Upper lobe of left lung (tissue), 6 donors: ENCODE results near the gene SYNPR. TPM values are rescaled to one million over a fixed set of nuclear protein-coding genes. Genes with fewer than 3 reads are reported as not detected.
A peak's percentile ranks its signal among the peaks of the same experiment; 100 is the strongest.

Experiments used
- ATAC-seq, 2 donors: fragments of 200-7000 bp; cut with Tn5 transposase; one replicate each; pipeline ENCODE4 v1.9.1; 2022; ENCODE audit warnings: mild to moderate bottlenecking in 2 of 2, moderate library complexity in 2 of 2; ENCODE audit not compliant: low FRiP score in 2 of 2
- DNase-seq, 2 donors: peaks; one replicate each; pipeline ENCODE4 v3.0.0-alpha.2; 2019 to 2020
- H3K27ac ChIP-seq, 4 donors: fragments of 200-600 bp; sonication (generic); one replicate each; pipeline ENCODE4 v1.5.1; 2016 to 2019
- H3K27me3 ChIP-seq, 4 donors: fragments of 200-600 bp; sonication (generic); one replicate each; pipeline ENCODE4 v1.5.1; 2017 to 2019
- H3K36me3 ChIP-seq, 4 donors: fragments of 200-600 bp; sonication (generic); one replicate each; pipeline ENCODE4 v1.5.1; 2016 to 2019
- H3K4me1 ChIP-seq, 4 donors: fragments of 200-600 bp; sonication (generic); one replicate each; pipeline ENCODE4 v1.5.1; 2018 to 2019
- H3K4me3 ChIP-seq, 4 donors: fragments of 200-600 bp; sonication (generic); one replicate each; pipeline ENCODE4 v1.5.1; 2017 to 2019; ENCODE audit warnings: mild to moderate bottlenecking in 2 of 4, moderate library complexity in 1 of 4
- H3K9me3 ChIP-seq, 4 donors: fragments of 200-600 bp; sonication (generic); one replicate each; pipeline ENCODE4 v1.5.1; 2018 to 2019
- EP300 ChIP-seq, 4 donors: sonication (generic); formaldehyde crosslinking; IDR thresholded peaks; one replicate each; pipeline ENCODE4 v1.5.1; 2017; ENCODE audit warnings: antibody characterized with exemption in 4 of 4, control low read depth in 2 of 4
- POLR2A ChIP-seq, 4 donors: fragments of 450-650 bp; IDR thresholded peaks; one replicate each; pipeline ENCODE4 v1.5.1; 2016 to 2017; ENCODE audit warnings: antibody characterized with exemption in 4 of 4, mild to moderate bottlenecking in 2 of 4
- POLR2AphosphoS5 ChIP-seq, 2 donors: sonication (generic); formaldehyde crosslinking; IDR thresholded peaks; one replicate each; pipeline ENCODE4 v1.5.1; 2017; ENCODE audit warnings: antibody characterized with exemption in 2 of 2
- WGBS, 2 donors: methylation state at CpG; one replicate each; pipeline ENCODE4 v1.1.5; 2017 to 2018; 5-methylcytosine and 5-hydroxymethylcytosine counted together
- total RNA-seq, 6 donors: library from RNA; depleted of rRNA in 4 of 6; stranded (reverse); fragments of >200 nt in 4 of 6; gene quantifications; one replicate each; pipeline versions ENCODE4 v1.1.0 to v1.2.1, GENCODE V29; 2016 to 2021
- TF ChIP-seq, protein P1 (sequence below), 6 experiments: fragments of 450-650 bp in 4 of 6; fragments of 200-600 bp in 2 of 6; sonication (generic) in 2 of 6; IDR thresholded peaks; one replicate each; pipeline ENCODE4 v1.5.1; 2016 to 2019; ENCODE audit warnings: antibody characterized with exemption in 6 of 6
- donor health status: DM: no; HTN: no; CAD: no; lungs with moderate emphysema.
- donor health status: DM: no; HTN: yes; CAD: no; lungs with severe emphysema.

The SYNPR gene
- total RNA-seq, 6 donors from 2014 or later, result not detected

DNA sequence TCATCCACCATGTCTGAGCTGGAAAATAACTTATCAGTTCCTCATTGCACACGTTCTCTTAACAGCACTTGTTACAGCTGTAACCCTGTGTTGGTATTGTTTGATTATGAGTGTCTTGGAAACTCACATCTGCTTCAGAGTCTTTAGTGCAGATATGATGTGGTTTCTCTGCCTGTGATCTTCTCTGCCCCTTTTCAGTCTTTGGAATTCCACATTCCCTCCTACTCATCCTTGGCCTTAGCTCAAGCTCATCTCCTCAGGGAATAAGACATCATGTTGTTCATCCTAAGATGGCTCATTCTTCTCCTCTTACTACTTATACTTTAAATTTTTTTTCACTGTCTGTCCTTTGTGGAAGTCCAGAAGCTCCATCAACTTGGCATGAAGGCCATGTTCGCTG is 77.7 kb downstream of the SYNPR start:
- no peaks in the 10 kb centered on the region for H3K4me1 ChIP-seq
- WGBS, 2 donors, result 61 to 69% methylated on average over 2 of the region's 2 CpGs
- no peak for TF ChIP-seq EP300 (IDR thresholded peaks at IDR 0.05)
- TF ChIP-seq POLR2AphosphoS5 (IDR thresholded peaks at IDR 0.05), result no peak
- TF ChIP-seq, protein P1, sequence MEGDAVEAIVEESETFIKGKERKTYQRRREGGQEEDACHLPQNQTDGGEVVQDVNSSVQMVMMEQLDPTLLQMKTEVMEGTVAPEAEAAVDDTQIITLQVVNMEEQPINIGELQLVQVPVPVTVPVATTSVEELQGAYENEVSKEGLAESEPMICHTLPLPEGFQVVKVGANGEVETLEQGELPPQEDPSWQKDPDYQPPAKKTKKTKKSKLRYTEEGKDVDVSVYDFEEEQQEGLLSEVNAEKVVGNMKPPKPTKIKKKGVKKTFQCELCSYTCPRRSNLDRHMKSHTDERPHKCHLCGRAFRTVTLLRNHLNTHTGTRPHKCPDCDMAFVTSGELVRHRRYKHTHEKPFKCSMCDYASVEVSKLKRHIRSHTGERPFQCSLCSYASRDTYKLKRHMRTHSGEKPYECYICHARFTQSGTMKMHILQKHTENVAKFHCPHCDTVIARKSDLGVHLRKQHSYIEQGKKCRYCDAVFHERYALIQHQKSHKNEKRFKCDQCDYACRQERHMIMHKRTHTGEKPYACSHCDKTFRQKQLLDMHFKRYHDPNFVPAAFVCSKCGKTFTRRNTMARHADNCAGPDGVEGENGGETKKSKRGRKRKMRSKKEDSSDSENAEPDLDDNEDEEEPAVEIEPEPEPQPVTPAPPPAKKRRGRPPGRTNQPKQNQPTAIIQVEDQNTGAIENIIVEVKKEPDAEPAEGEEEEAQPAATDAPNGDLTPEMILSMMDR (IDR thresholded peaks at IDR 0.05), result no peak
- no peak for TF ChIP-seq POLR2A (IDR thresholded peaks at IDR 0.05)
- ATAC-seq, result peak in 1 of 2 donors; percentile 62
- no peak overlapping the region for H3K27ac ChIP-seq
- H3K36me3 ChIP-seq, result no peaks in the 10 kb centered on the region
- DNase-seq, result no peak
- H3K4me3 ChIP-seq, result no peak overlapping the region
- H3K9me3 ChIP-seq, result no peaks in the 10 kb centered on the region
- no peaks in the 10 kb centered on the region for H3K27me3 ChIP-seq

DNA sequence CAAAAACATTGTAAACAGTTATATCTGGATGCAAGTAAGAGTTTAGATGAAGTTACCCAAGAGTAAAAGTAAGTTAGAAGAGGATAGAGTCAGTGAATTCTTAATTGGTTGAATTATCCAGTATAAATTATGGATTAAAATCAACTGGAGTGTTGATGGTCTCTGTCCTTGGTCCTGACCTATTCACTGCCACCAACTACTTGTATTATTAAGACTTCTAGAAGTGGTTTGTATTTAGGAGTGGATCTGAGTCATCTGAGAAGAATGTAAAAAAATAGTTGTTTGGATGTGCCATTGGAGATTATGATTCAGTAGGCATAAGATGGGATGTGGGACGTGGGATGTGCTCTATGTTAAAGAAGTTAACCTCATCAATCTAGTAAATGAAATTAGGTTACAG is 86.4 kb downstream of the SYNPR start:
- H3K27ac ChIP-seq, result no peak overlapping the region
- H3K27me3 ChIP-seq, result no peaks in the 10 kb centered on the region
- ATAC-seq (no peak), DNase-seq (no peak)
- 0 to 20% methylated on average over 1 of the region's 1 CpG for WGBS, 2 donors
- no peak overlapping the region for H3K4me3 ChIP-seq
- H3K9me3 ChIP-seq, result no peaks in the 10 kb centered on the region
- H3K36me3 ChIP-seq, result no peaks in the 10 kb centered on the region
- no peaks in the 10 kb centered on the region for H3K4me1 ChIP-seq
- no peak for TF ChIP-seq POLR2AphosphoS5 (IDR thresholded peaks at IDR 0.05)
- TF ChIP-seq EP300 (IDR thresholded peaks at IDR 0.05), result no peak
- TF ChIP-seq POLR2A (IDR thresholded peaks at IDR 0.05), result no peak
- TF ChIP-seq, protein P1 (IDR thresholded peaks at IDR 0.05), result no peak

DNA sequence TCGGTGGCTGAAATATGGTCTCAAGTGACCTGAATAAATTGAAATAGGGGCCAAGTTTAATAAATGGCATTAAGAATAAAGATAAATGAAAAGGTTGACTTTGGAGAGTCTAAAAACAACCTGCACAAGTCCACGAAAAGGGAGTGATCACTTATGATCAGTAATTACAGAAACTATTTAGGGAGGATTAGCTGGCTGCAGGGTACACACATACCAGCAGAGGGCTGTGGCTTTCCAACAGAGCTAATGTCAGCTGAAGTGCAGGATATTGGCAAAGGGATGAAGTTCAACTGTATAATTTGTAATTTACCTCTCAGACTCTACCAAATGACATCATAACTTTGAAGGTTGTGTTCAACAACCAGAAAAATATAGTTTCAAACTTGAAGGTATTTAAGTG is 86.8 kb downstream of the SYNPR start:
- TF ChIP-seq, protein P1 (IDR thresholded peaks at IDR 0.05), result peak in 2 of 6 experiments; percentile 6 to 12
- no peak for TF ChIP-seq EP300 (IDR thresholded peaks at IDR 0.05)
- ATAC-seq, result no peak
- WGBS, 2 donors, result 69 to 78% methylated on average over 2 of the region's 2 CpGs

DNA sequence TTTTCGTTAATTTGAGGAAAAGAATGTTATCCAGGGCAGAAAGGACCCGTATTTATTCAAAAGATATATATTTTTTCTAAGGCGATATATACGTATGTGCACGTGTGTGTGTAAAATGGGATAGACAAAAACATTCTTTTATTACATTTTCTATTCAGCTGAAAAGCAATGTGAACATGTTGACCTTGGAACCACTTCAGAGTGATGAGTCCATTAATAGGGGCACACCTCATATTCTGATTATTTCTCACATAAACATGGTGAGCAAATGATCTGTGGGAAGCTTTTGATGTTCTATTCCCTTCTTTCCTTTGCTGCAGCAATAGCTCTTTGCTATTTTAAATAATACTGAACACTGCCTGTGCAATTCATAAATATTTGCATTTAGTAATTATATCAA is 87.6 kb downstream of the SYNPR start:
- Histone ChIP-seq H3K27ac (no peak overlapping the region), H3K4me1 (no peaks in the 10 kb centered on the region), H3K27me3 (no peaks in the 10 kb centered on the region), H3K36me3 (no peaks in the 10 kb centered on the region), H3K4me3 (no peak overlapping the region), H3K9me3 (no peaks in the 10 kb centered on the region)
- WGBS, 2 donors, result 66 to 77% methylated on average over 5 of the region's 5 CpGs
- no peak for DNase-seq
- no peak for ATAC-seq
- TF ChIP-seq, protein P1 (IDR thresholded peaks at IDR 0.05), result no peak
- TF ChIP-seq POLR2AphosphoS5 (IDR thresholded peaks at IDR 0.05), result no peak
- no peak for TF ChIP-seq POLR2A (IDR thresholded peaks at IDR 0.05)
- TF ChIP-seq EP300 (IDR thresholded peaks at IDR 0.05), result no peak

More for the DNA sequence above, 86.8 kb downstream of the SYNPR start:
- Histone ChIP-seq H3K4me3 (no peak overlapping the region), H3K4me1 (no peaks in the 10 kb centered on the region), H3K27ac (no peak overlapping the region), H3K9me3 (no peaks in the 10 kb centered on the region), H3K36me3 (no peaks in the 10 kb centered on the region), H3K27me3 (no peaks in the 10 kb centered on the region)
- DNase-seq, result no peak

DNA sequence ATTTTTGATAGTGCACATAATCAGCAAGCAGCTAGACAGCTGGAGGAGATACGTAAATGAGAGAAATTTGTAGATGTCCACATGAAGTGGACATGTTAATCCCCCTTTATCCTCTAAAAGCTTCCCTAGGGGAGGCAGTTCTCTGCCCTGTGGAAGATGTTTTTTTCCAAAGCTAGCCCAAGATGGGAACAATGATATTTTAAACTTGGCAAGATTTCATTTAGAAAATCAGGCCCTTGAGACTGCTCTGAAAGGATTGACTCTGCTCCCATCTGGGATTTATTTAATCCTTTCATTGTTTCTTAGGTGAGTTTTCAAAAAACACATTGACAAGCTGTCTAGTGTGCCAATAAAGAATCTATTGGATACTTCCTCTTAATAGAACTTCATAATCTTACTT is 92.0 kb downstream of the SYNPR start:
- DNase-seq (no peak), ATAC-seq (no peak)
- Histone ChIP-seq H3K27me3 (no peaks in the 10 kb centered on the region), H3K27ac (no peak overlapping the region), H3K36me3 (no peaks in the 10 kb centered on the region), H3K4me3 (no peak overlapping the region), H3K9me3 (no peaks in the 10 kb centered on the region), H3K4me1 (no peaks in the 10 kb centered on the region)
- TF ChIP-seq, protein P1 (IDR thresholded peaks at IDR 0.05), result no peak
- TF ChIP-seq POLR2A (IDR thresholded peaks at IDR 0.05), result no peak
- WGBS, 2 donors, result 85 to 87% methylated on average over 1 of the region's 1 CpG
